H9 (cell line): ENCODE results near the gene ANK3. TPM values are rescaled to one million over a fixed set of nuclear protein-coding genes. Genes with fewer than 3 reads are reported as not detected.
A peak's percentile ranks its signal among the peaks of the same experiment; 100 is the strongest.

Source experiments
- DNase-seq: peaks from one replicate; pipeline ENCODE4 v3.0.0-alpha.2; 2017
- H2AFZ ChIP-seq: one replicate; pipeline ENCODE4 v1.6.1; 2013; ENCODE audit warnings: mild to moderate bottlenecking, low read length, control low read depth, moderate library complexity
- H2AK5ac ChIP-seq: 2 replicates; pipeline ENCODE4 v1.6.1; 2013; ENCODE audit warnings: low read length, control low read depth, mixed read lengths; ENCODE audit not compliant: insufficient read length
- H2BK120ac ChIP-seq: one replicate; pipeline ENCODE4 v1.6.1; 2013; ENCODE audit warnings: low read depth, mild to moderate bottlenecking, low read length, control low read depth, inconsistent platforms; ENCODE audit not compliant: poor library complexity, severe bottlenecking
- H2BK12ac ChIP-seq: 2 replicates; pipeline ENCODE4 v1.6.1; 2013; ENCODE audit warnings: low read length, control low read depth, mixed read lengths, low read depth; ENCODE audit not compliant: insufficient read length
- H2BK15ac ChIP-seq: 2 replicates; pipeline ENCODE4 v1.6.1; 2013; ENCODE audit warnings: low read depth, low read length, control low read depth
- H2BK20ac ChIP-seq: one replicate; pipeline ENCODE4 v1.6.1; 2013; ENCODE audit warnings: low read depth, mild to moderate bottlenecking, low read length, control low read depth, inconsistent platforms; ENCODE audit not compliant: poor library complexity, severe bottlenecking
- H2BK5ac ChIP-seq: 2 replicates; pipeline ENCODE4 v1.6.1; 2013; ENCODE audit warnings: low read length, control low read depth, mixed read lengths; ENCODE audit not compliant: insufficient read length
- H3K14ac ChIP-seq: 2 replicates; pipeline ENCODE4 v1.6.1; 2013; ENCODE audit warnings: low read length, control low read depth; ENCODE audit not compliant: insufficient read depth
- H3K18ac ChIP-seq: 2 replicates; pipeline ENCODE4 v1.6.1; 2013; ENCODE audit warnings: low read depth, mild to moderate bottlenecking, mixed read lengths, low read length, control low read depth; ENCODE audit not compliant: insufficient read length
- H3K23ac ChIP-seq: 2 replicates; pipeline ENCODE4 v1.6.1; 2013; ENCODE audit warnings: low read length, control low read depth, mixed read lengths, low read depth; ENCODE audit not compliant: insufficient read length
- H3K23me2 ChIP-seq: 2 replicates; pipeline ENCODE4 v1.6.1; 2013; ENCODE audit warnings: low read depth, mild to moderate bottlenecking, mixed read lengths, low read length, control low read depth; ENCODE audit not compliant: insufficient read length, poor library complexity, severe bottlenecking
- H3K27ac ChIP-seq: 2 replicates; pipeline ENCODE4 v1.5.1; 2013; ENCODE audit warnings: low read length, control low read depth, mixed read lengths, low read depth; ENCODE audit not compliant: insufficient read length
- H3K27me3 ChIP-seq: 2 replicates; pipeline ENCODE4 v1.6.1; 2013; ENCODE audit warnings: low read length, control low read depth, inconsistent platforms; ENCODE audit not compliant: insufficient read depth
- H3K4ac ChIP-seq: 2 replicates; pipeline ENCODE4 v1.6.1; 2013; ENCODE audit warnings: low read depth, mild to moderate bottlenecking, control low read depth, inconsistent platforms, low read length, moderate library complexity
- H3K4me1 ChIP-seq: 2 replicates; pipeline ENCODE4 v1.6.1; 2013; ENCODE audit warnings: low read length, control low read depth, inconsistent platforms; ENCODE audit not compliant: insufficient read depth
- H3K4me2 ChIP-seq: 2 replicates; pipeline ENCODE4 v1.6.1; 2013; ENCODE audit warnings: low read length, control low read depth, mixed read lengths; ENCODE audit not compliant: insufficient read length, insufficient read depth
- H3K56ac ChIP-seq: 2 replicates; pipeline ENCODE4 v1.6.1; 2013; ENCODE audit warnings: low read depth, mild to moderate bottlenecking, mixed read lengths, low read length, control low read depth; ENCODE audit not compliant: insufficient read length
- H3K79me1 ChIP-seq: 2 replicates; pipeline ENCODE4 v1.6.1; 2013; ENCODE audit warnings: low read depth, mild to moderate bottlenecking, moderate library complexity, low read length, control low read depth, inconsistent platforms; ENCODE audit not compliant: insufficient read depth, poor library complexity, severe bottlenecking
- H3K79me2 ChIP-seq: 2 replicates; pipeline ENCODE4 v1.6.1; 2013; ENCODE audit warnings: low read length, control low read depth, inconsistent platforms; ENCODE audit not compliant: insufficient read depth
- H3K9ac ChIP-seq: 2 replicates; pipeline ENCODE4 v1.6.1; 2013; ENCODE audit warnings: low read length, control low read depth, mixed read lengths; ENCODE audit not compliant: insufficient read length; ENCODE audit errors: extremely low read depth
- H3K9me3 ChIP-seq: one replicate; pipeline ENCODE4 v1.6.1; 2013; ENCODE audit warnings: low read depth, low read length, inconsistent platforms; ENCODE audit not compliant: control insufficient read depth
- H3T11ph ChIP-seq: one replicate; pipeline ENCODE4 v1.6.1; 2013; ENCODE audit warnings: mild to moderate bottlenecking, low read length, control low read depth, inconsistent platforms
- H4K20me1 ChIP-seq: one replicate; pipeline ENCODE4 v1.6.1; 2013; ENCODE audit not compliant: control insufficient read depth, insufficient read length, insufficient read depth
- H4K5ac ChIP-seq: 2 replicates; pipeline ENCODE4 v1.6.1; 2013; ENCODE audit warnings: low read depth, mild to moderate bottlenecking, mixed read lengths, low read length, control low read depth; ENCODE audit not compliant: insufficient read length
- H4K8ac ChIP-seq: replicated peaks from 2 replicates; pipeline ENCODE4 v1.6.1; 2013; ENCODE audit warnings: low read length, control low read depth, mixed read lengths, low read depth; ENCODE audit not compliant: insufficient read length
- H4K91ac ChIP-seq: 2 replicates; pipeline ENCODE4 v1.6.1; 2013; ENCODE audit warnings: low read depth, mild to moderate bottlenecking, moderate library complexity, mixed read lengths, low read length, control low read depth; ENCODE audit not compliant: insufficient read length
- H3K27ac Mint-ChIP-seq, 3 experiments: 2 replicates in 2 of 3; 3 replicates in 1 of 3; pipeline ENCODE4 v1.8.0; 2020 to 2021; ENCODE audit warnings: mixed read lengths in 3 of 3, mild to moderate bottlenecking in 1 of 3, moderate library complexity in 1 of 3
- H3K27me3 Mint-ChIP-seq: 2 replicates; pipeline ENCODE4 v1.8.0; 2021; ENCODE audit warnings: low read depth, mild to moderate bottlenecking, moderate library complexity, mixed read lengths
- H3K36me3 Mint-ChIP-seq, 3 experiments: 2 replicates in 2 of 3; 3 replicates in 1 of 3; pipeline ENCODE4 v1.8.0; 2020 to 2021; ENCODE audit warnings: low read depth in 3 of 3, mixed read lengths in 3 of 3; ENCODE audit not compliant: insufficient read depth in 1 of 3
- H3K4me1 Mint-ChIP-seq, 2 experiments: 2 replicates each; pipeline ENCODE4 v1.8.0; 2020; ENCODE audit warnings: mixed read lengths in 2 of 2
- H3K4me3 Mint-ChIP-seq, 2 experiments: 2 replicates in 1 of 2; 3 replicates in 1 of 2; pipeline ENCODE4 v1.8.0; 2020 to 2021; ENCODE audit warnings: mild to moderate bottlenecking in 2 of 2, mixed read lengths in 2 of 2, moderate library complexity in 1 of 2
- H3K9me3 Mint-ChIP-seq, 2 experiments: 2 replicates in 1 of 2; 3 replicates in 1 of 2; pipeline ENCODE4 v1.8.0; 2020; ENCODE audit warnings: mild to moderate bottlenecking in 2 of 2, mixed read lengths in 2 of 2, moderate library complexity in 1 of 2
- WGBS: extraction: QIAGEN DNeasy Blood & Tissue Kit; methylation state at CpG from one replicate; pipeline ENCODE4 v1.1.7; 2013; ENCODE audit warnings: missing lambda C conversion rate, low lambda C conversion rate, mixed read lengths; ENCODE audit not compliant: insufficient read length; ENCODE audit errors: extremely low coverage; 5-methylcytosine and 5-hydroxymethylcytosine counted together
- total RNA-seq: library from RNA; stranded (reverse); gene quantifications from 2 replicates; pipeline ENCODE4 v1.2.1, GENCODE V29; 2021
- TF ChIP-seq, protein P1 (sequence below): fragments of 200-600 bp; sonication (generic); conservative IDR thresholded peaks from 3 replicates; pipeline ENCODE4 v1.8.0; 2021; ENCODE audit warnings: antibody characterized with exemption, mild to moderate bottlenecking

The ANK3 gene
- total RNA-seq, 1 experiment from 2014 or later = 59.6 TPM

DNA sequence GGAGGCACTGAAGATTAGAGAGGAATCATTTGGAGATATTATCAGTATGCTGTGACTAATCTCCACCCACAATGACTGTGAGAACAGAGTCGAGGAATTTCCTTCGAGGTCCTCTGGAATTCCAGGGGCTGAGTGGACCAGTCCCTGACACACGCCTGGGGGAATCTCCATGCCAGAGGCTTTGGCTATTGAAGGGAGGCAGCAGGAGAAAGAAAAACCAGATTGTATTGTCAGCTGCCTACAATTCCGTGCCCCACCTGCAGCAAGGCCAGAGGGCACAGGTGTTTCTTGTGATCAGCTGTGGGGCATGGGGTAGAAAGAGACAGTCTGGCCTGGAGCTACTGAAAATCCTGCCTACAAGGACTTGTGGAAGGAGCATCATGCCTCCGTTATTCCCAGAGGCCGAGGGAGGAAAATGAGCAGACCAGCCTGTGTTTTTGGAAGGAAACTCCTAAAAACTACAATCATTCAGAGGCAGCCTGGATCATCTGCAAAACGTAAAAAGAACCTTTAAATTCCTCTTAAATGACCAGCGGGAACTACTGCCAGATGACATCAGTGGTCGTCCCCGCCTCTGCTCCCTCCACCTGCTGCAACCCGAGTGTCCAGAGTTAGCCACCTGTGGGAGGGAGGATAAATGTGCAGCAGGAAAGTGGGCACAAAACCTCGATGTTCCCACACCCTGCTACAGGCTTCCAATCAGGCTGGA, 25.4 kb upstream of the ANK3 start:
- Histone ChIP-seq H3K14ac (no peak overlapping the region), H3K4ac (no peak overlapping the region), H2BK120ac (no peak overlapping the region), H3K27me3 (peaks cover 8% of the 10 kb centered on the region; the same call in 1 of the 2 replicates), H3K4me2 (no peak overlapping the region), H2AFZ (no peak overlapping the region), H3T11ph (no peak overlapping the region), H2BK12ac (no peak overlapping the region), H3K18ac (no peak overlapping the region), H3K9me3 (no peaks in the 10 kb centered on the region), H3K79me1 (no peaks in the 10 kb centered on the region), H2BK5ac (no peak overlapping the region), H3K9ac (no peak overlapping the region), H3K4me1 (peaks cover 2% of the 10 kb centered on the region; the same call in 1 of the 2 replicates), H4K5ac (no peak overlapping the region), H2BK20ac (no peak overlapping the region), H2AK5ac (no peak overlapping the region), H3K56ac (no peak overlapping the region), H4K8ac (no peak overlapping the region), H3K79me2 (no peaks in the 10 kb centered on the region), H2BK15ac (no peak overlapping the region), H4K91ac (no peak overlapping the region), H3K23me2 (no peaks in the 10 kb centered on the region), H4K20me1 (no peaks in the 10 kb centered on the region), H3K23ac (no peak overlapping the region), H3K27ac (no peak overlapping the region)
- peak; percentile 38 for DNase-seq
- WGBS = no CpG with 5 or more reads among the region's 12 CpGs
- H3K4me3 Mint-ChIP-seq = no peak overlapping the region
- H3K4me1 Mint-ChIP-seq = peaks cover 15 to 16% of the 10 kb centered on the region in 2 experiments
- 0 out of 7 replicates have a peak overlapping the region, but pooled peaks of 1 of the 3 experiments have one; percentile 17 for H3K27ac Mint-ChIP-seq
- no peaks in the 10 kb centered on the region for H3K9me3 Mint-ChIP-seq
- no peaks in the 10 kb centered on the region; a peak in 1 of 7 replicates for H3K36me3 Mint-ChIP-seq
- peaks cover 28% of the 10 kb centered on the region for H3K27me3 Mint-ChIP-seq
- TF ChIP-seq, protein P1, sequence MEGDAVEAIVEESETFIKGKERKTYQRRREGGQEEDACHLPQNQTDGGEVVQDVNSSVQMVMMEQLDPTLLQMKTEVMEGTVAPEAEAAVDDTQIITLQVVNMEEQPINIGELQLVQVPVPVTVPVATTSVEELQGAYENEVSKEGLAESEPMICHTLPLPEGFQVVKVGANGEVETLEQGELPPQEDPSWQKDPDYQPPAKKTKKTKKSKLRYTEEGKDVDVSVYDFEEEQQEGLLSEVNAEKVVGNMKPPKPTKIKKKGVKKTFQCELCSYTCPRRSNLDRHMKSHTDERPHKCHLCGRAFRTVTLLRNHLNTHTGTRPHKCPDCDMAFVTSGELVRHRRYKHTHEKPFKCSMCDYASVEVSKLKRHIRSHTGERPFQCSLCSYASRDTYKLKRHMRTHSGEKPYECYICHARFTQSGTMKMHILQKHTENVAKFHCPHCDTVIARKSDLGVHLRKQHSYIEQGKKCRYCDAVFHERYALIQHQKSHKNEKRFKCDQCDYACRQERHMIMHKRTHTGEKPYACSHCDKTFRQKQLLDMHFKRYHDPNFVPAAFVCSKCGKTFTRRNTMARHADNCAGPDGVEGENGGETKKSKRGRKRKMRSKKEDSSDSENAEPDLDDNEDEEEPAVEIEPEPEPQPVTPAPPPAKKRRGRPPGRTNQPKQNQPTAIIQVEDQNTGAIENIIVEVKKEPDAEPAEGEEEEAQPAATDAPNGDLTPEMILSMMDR = no peak
